GM12892 (cell line): ENCODE measurements around the gene MICAL2.

Source experiments
- DNase-seq: peaks from one replicate; pipeline ENCODE4 v3.0.0; 2011; ENCODE audit not compliant: insufficient read length
- FAIRE-seq: peaks from 2 replicates; lab custom pipeline; 2011; peaks lifted over from hg19 to GRCh38; lab: Jason Lieb, UNC
- POLR2A ChIP-seq: IDR thresholded peaks from 2 replicates; pipeline ENCODE4 v1.6.1; 2011; ENCODE audit warnings: low read depth, low read length, control low read depth
- POLR2AphosphoS5 ChIP-seq: IDR thresholded peaks from 2 replicates; pipeline ENCODE4 v1.6.1; 2011; ENCODE audit warnings: low read depth, low read length, control low read depth
- TAF1 ChIP-seq: IDR thresholded peaks from 2 replicates; pipeline ENCODE4 v1.6.1; 2011; ENCODE audit warnings: low read depth, mild to moderate bottlenecking, control low read depth, low read length, borderline replicate concordance

The MICAL2 gene

GRCh38 chr11:12275818-12276217 lies 165.4 kb downstream of the MICAL2 start:
- TF ChIP-seq TAF1 = no peak
- TF ChIP-seq POLR2AphosphoS5 = no peak
- TF ChIP-seq POLR2A = no peak
- DNase-seq (no peak), FAIRE-seq (no peak)

- DNase-seq = no peak
- TF ChIP-seq TAF1 (no peak), POLR2AphosphoS5 (no peak), POLR2A (no peak)
- FAIRE-seq = no peak
These were observed 166.0 kb downstream of the MICAL2 start for GRCh38 chr11:12276356-12276755.

DNA sequence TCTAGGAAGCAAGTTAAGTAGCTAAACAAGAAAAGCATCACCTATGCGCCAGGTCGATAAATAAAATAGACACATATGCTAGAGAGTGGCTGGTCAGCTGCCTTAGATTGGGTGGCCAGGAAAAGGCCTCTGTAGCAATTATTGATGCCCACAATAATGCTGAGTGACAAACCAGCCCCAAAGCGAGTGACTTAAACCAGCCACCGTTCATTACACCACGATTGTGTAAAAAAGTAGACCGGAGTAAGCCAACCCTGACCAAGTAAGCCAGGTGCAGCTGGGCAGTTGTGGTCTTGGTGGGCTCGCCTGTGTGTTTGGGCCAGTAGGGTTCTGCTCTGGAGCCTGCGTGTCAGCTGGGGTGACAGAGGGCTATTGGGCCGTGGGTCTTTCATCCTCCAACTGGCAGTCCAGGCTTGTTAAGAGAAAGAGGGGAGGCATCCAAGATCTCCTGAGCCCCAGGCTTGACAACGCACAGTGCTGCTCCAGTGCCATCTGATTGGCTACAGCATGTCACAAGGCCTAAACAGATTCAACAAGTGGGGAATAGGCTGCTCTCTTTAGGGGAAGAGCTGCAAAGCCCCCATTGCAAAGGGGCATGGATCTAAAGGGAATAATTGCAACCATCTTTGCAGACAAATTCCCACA lies 166.6 kb downstream of the MICAL2 start:
- DNase-seq = no peak
- FAIRE-seq = no peak
- TF ChIP-seq TAF1 = no peak
- TF ChIP-seq POLR2AphosphoS5 = no peak
- no peak for TF ChIP-seq POLR2A

DNA sequence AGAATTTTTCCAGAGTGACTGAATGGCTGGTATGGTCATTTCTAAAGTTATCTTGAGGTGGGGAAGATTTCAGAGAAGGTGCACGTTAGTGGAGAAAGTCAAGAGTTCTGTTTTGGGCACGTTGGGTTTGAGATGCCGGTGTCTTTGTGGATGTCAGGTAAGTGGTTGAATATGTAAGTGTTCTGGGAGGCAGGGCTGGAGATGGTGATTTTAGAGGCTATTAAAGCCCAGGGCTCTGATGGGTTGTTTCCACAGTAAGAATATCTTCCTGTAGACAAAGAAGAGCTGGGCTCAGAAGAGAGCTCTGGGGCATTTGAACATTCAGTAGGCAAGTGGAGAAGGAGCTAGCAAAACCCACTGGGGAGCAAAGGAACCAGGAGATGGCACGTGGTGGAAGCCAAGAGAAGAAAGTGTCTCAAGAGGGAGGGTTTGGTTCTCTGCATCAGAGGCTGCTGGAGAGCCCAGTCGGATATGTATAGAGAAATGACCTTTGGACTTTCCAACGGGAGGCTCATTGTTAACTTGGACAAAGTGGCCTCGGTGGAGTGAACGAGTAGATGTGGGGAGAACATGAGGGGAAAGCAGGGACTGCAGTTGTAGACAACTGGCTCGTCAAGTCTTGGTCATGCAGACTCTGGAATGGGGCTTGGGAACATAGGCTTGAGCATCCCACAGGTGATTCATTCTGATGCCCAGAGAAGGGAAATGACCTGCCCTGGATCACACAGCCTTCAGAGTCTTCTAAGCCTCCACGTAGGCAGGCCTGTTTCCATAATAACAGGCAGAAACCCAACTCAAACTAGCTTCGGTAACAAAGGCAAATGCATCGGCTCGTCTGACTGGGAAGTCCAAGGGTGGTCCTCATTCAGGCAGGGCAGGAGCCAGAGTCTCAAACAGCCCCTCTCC lies 168.6 kb downstream of the MICAL2 start:
- FAIRE-seq = no peak
- DNase-seq = no peak
- TF ChIP-seq TAF1 = no peak
- TF ChIP-seq POLR2AphosphoS5 = no peak
- no peak for TF ChIP-seq POLR2A

- TF ChIP-seq TAF1 (no peak), POLR2A (no peak), POLR2AphosphoS5 (no peak)
- no peak for DNase-seq
- no peak for FAIRE-seq
These were observed 169.3 kb downstream of the MICAL2 start for GRCh38 chr11:12279672-12280108.

GRCh38 chr11:12280199-12280837 lies 169.9 kb downstream of the MICAL2 start:
- TF ChIP-seq POLR2AphosphoS5 = no peak
- TF ChIP-seq TAF1 = no peak
- no peak for TF ChIP-seq POLR2A
- FAIRE-seq (no peak), DNase-seq (no peak)

- TF ChIP-seq POLR2A = no peak
- TF ChIP-seq POLR2AphosphoS5 = no peak
- no peak for TF ChIP-seq TAF1
- no peak for DNase-seq
- FAIRE-seq = no peak
These were observed 170.6 kb downstream of the MICAL2 start for GRCh38 chr11:12280838-12281565.

- FAIRE-seq (peak; percentile 95), DNase-seq (peak; percentile 74)
- TF ChIP-seq POLR2AphosphoS5 (no peak), TAF1 (no peak), POLR2A (no peak)
These were observed 171.4 kb downstream of the MICAL2 start for GRCh38 chr11:12281571-12282478.

DNA sequence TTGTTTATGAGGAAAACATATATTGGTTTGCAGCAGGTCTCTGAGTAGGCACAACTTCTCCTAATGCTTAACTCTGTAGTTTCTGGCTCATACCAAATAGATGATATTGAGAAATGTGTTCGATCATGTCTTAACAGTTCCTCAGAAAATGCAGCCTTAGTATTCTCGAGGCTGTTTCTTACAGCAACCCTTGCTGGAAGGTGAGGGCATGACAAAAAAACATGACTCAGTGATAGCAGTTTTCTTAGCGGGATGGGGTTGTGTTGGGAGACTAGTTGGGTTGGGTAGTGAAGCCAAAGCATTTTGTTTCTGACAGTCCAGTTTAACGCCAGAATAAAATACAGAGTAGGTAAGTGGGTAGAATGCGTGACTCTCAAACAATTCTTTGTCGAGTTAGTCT lies 172.3 kb downstream of the MICAL2 start:
- FAIRE-seq (no peak), DNase-seq (no peak)
- TF ChIP-seq POLR2A = no peak
- no peak for TF ChIP-seq TAF1
- TF ChIP-seq POLR2AphosphoS5 = no peak

DNA sequence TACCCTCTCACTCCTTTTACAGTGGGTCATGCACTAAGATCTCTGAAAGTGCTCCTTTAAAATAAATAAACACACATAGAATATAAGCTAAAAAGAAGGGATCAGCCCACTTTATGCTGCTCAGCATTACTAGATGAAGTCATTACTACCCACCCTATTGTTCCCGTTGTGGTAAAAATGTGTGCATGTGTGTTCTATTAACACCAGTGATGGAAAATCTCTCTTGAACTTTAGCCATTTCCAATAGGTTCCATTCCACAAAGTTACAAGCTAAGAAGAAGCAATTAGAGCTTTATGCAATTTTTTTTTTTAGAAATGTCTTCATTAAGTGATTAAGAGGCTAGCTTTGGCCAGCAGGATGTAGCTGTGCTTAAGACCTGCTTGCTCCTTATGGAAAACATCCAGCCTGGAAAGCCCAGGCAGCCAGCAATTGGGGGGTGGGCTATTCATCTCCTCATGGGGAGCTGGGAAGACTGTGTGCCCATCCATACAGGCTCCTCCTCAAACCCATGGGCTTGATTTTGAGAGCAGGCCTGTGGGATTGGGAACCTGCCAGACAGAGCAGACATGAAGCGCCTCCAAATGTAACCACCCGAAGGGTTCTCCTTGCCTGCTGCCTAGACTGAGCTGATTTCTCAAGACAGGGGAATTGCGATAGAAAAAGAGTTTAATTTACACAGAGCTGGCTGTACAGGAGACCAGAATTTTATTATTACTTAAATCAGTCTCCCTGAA lies 174.1 kb downstream of the MICAL2 start:
- TF ChIP-seq TAF1 (no peak), POLR2AphosphoS5 (no peak), POLR2A (no peak)
- FAIRE-seq (no peak), DNase-seq (no peak)

- FAIRE-seq (no peak), DNase-seq (no peak)
- TF ChIP-seq POLR2A (no peak), TAF1 (no peak), POLR2AphosphoS5 (no peak)
These were observed 174.7 kb downstream of the MICAL2 start for GRCh38 chr11:12285106-12285505.
